ENCODE results near the gene SERPINA6.
"Not testable (repeated sequence)": the region's sequence is repeated elsewhere in the genome, so short reads cannot be mapped to it uniquely, and the experiment has no call there.

Gene SERPINA6

GRCh38 chr14:94291159-94291905 is 31.8 kb downstream of the SERPINA6 start:
- DNase-seq = no peak

- no peak for DNase-seq
Observed at GRCh38 chr14:94290197-94290596, 32.9 kb downstream of the SERPINA6 start.

- DNase-seq = no peak
Observed at GRCh38 chr14:94288610-94289465, 34.3 kb downstream of the SERPINA6 start.

- no peak for DNase-seq
Observed at GRCh38 chr14:94285158-94285557, 38.0 kb downstream of the SERPINA6 start.

- no peak for DNase-seq
Observed at GRCh38 chr14:94284221-94284620, 38.9 kb downstream of the SERPINA6 start.

GRCh38 chr14:94282991-94283723 is 40.0 kb downstream of the SERPINA6 start:
- DNase-seq = no peak

GRCh38 chr14:94278731-94279130 is 44.4 kb downstream of the SERPINA6 start:
- DNase-seq = no peak

- not testable (repeated sequence) for DNase-seq
Observed at GRCh38 chr14:94276898-94277561, 46.1 kb downstream of the SERPINA6 start.

- DNase-seq = no peak
Observed at GRCh38 chr14:94269156-94269555, 54.0 kb downstream of the SERPINA6 start.

- not testable (repeated sequence) for DNase-seq
Observed at GRCh38 chr14:94268582-94268981, 54.6 kb downstream of the SERPINA6 start.

- no peak for DNase-seq
Observed at GRCh38 chr14:94267352-94267751, 55.8 kb downstream of the SERPINA6 start.

- not testable (repeated sequence) for DNase-seq
Observed at GRCh38 chr14:94264195-94264594, 58.9 kb downstream of the SERPINA6 start.
